Measurements from ENCODE around the gene MAP3K6.

MAP3K6 gene

GRCh38 chr1:27394282-27394658 is 27.5 kb upstream of the MAP3K6 start:
- Histone ChIP-seq H3K79me1 (ENCODE audit: low read length) (peaks cover 4% of the 10 kb centered on the region), H3K4ac (ENCODE audit: low read depth, low read length) (no peak overlapping the region), H3K27me3 (ENCODE audit: insufficient read depth, low read length, poor library complexity) (no peaks in the 10 kb centered on the region), H3K18ac (ENCODE audit: low read length) (no peak overlapping the region), H3K4me2 (ENCODE audit: low read length) (no peak overlapping the region), H3K36me3 (ENCODE audit: control insufficient read depth, insufficient read depth, low read length) (no peaks in the 10 kb centered on the region), H3K79me2 (ENCODE audit: control insufficient read depth, insufficient read depth, low read length) (no peaks in the 10 kb centered on the region), H2BK120ac (ENCODE audit: low read depth, low read length) (no peak overlapping the region), H4K5ac (ENCODE audit: low read length) (no peak overlapping the region), H3K23ac (ENCODE audit: low read length) (no peak overlapping the region), H2AK5ac (ENCODE audit: low read length) (no peak overlapping the region), H4K8ac (ENCODE audit: low read depth, low read length) (no peak overlapping the region), H3K27ac (ENCODE audit: low read depth, low read length) (no peak overlapping the region), H3K56ac (ENCODE audit: low read length) (no peak overlapping the region), H3K4me1 (ENCODE audit: control insufficient read depth, low read depth, low read length) (peaks cover 2% of the 10 kb centered on the region), H2BK5ac (ENCODE audit: low read length) (no peak overlapping the region), H3K9ac (ENCODE audit: low read length) (no peak overlapping the region), H3K4me3 (ENCODE audit: low read length) (no peak overlapping the region), H2BK15ac (replicated peaks; ENCODE audit: low read depth) (no peak overlapping the region)
- no CpG with 5 or more reads among the region's 9 CpGs for WGBS (ENCODE audit: extremely low coverage, insufficient coverage, low lambda C conversion rate)
- no peak for DNase-seq

- no peak overlapping the region for H2BK15ac ChIP-seq (replicated peaks; ENCODE audit: low read depth)
- H2BK120ac ChIP-seq (ENCODE audit: low read depth, low read length) = no peak overlapping the region
- no peak for DNase-seq
- no peaks in the 10 kb centered on the region for H3K79me2 ChIP-seq (ENCODE audit: control insufficient read depth, insufficient read depth, low read length)
- no peak overlapping the region for H4K8ac ChIP-seq (ENCODE audit: low read depth, low read length)
- H3K18ac ChIP-seq (ENCODE audit: low read length) = no peak overlapping the region
- no peak overlapping the region for H2BK5ac ChIP-seq (ENCODE audit: low read length)
- WGBS (ENCODE audit: extremely low coverage, insufficient coverage, low lambda C conversion rate) = no CpG with 5 or more reads among the region's 18 CpGs
- H3K4me3 ChIP-seq (ENCODE audit: low read length) = no peak overlapping the region
- peaks cover 4% of the 10 kb centered on the region for H3K79me1 ChIP-seq (ENCODE audit: low read length)
- H3K27ac ChIP-seq (ENCODE audit: low read depth, low read length) = no peak overlapping the region
- no peak overlapping the region for H3K4me2 ChIP-seq (ENCODE audit: low read length)
- H3K56ac ChIP-seq (ENCODE audit: low read length) = peak overlapping the region; percentile 25
- H4K5ac ChIP-seq (ENCODE audit: low read length) = no peak overlapping the region
- no peak overlapping the region for H3K4ac ChIP-seq (ENCODE audit: low read depth, low read length)
- H3K27me3 ChIP-seq (ENCODE audit: insufficient read depth, low read length, poor library complexity) = no peaks in the 10 kb centered on the region
- no peak overlapping the region for H3K23ac ChIP-seq (ENCODE audit: low read length)
- peaks cover 2% of the 10 kb centered on the region for H3K4me1 ChIP-seq (ENCODE audit: control insufficient read depth, low read depth, low read length)
- H2AK5ac ChIP-seq (ENCODE audit: low read length) = no peak overlapping the region
- H3K9ac ChIP-seq (ENCODE audit: low read length) = peak overlapping the region; percentile 82
- no peaks in the 10 kb centered on the region for H3K36me3 ChIP-seq (ENCODE audit: control insufficient read depth, insufficient read depth, low read length)
Observed at GRCh38 chr1:27393641-27394281, 27.0 kb upstream of the MAP3K6 start.

GRCh38 chr1:27392778-27393635 is 26.2 kb upstream of the MAP3K6 start:
- Histone ChIP-seq H4K5ac (ENCODE audit: low read length) (no peak overlapping the region), H4K8ac (ENCODE audit: low read depth, low read length) (no peak overlapping the region), H3K27me3 (ENCODE audit: insufficient read depth, low read length, poor library complexity) (no peaks in the 10 kb centered on the region), H3K9ac (ENCODE audit: low read length) (peak overlapping the region; percentile 82), H3K18ac (ENCODE audit: low read length) (peak overlapping the region; percentile 84), H3K4me2 (ENCODE audit: low read length) (peak overlapping the region; percentile 88), H3K79me1 (ENCODE audit: low read length) (peaks cover 4% of the 10 kb centered on the region), H2AK5ac (ENCODE audit: low read length) (peak overlapping the region; percentile 58), H3K36me3 (ENCODE audit: control insufficient read depth, insufficient read depth, low read length) (no peaks in the 10 kb centered on the region), H2BK120ac (ENCODE audit: low read depth, low read length) (no peak overlapping the region), H3K4ac (ENCODE audit: low read depth, low read length) (peak overlapping the region; percentile 61), H2BK15ac (replicated peaks; ENCODE audit: low read depth) (no peak overlapping the region), H3K4me3 (ENCODE audit: low read length) (peak overlapping the region; percentile 70), H3K27ac (ENCODE audit: low read depth, low read length) (no peak overlapping the region), H3K79me2 (ENCODE audit: control insufficient read depth, insufficient read depth, low read length) (no peaks in the 10 kb centered on the region), H3K23ac (ENCODE audit: low read length) (no peak overlapping the region), H3K4me1 (ENCODE audit: control insufficient read depth, low read depth, low read length) (peaks cover 2% of the 10 kb centered on the region), H3K56ac (ENCODE audit: low read length) (peak overlapping the region; percentile 90), H2BK5ac (ENCODE audit: low read length) (no peak overlapping the region)
- whole genome bisulfite sequencing (ENCODE audit: extremely low coverage, insufficient coverage, low lambda C conversion rate) = no CpG with 5 or more reads among the region's 30 CpGs
- DNase-seq = peak; percentile 42

- peak within 1 kb of the TSS; percentile 58 for H2AK5ac ChIP-seq (ENCODE audit: low read length)
- no CpG with 5 or more reads among the region's 69 CpGs for WGBS (ENCODE audit: extremely low coverage, insufficient coverage, low lambda C conversion rate)
- H2BK5ac ChIP-seq (ENCODE audit: low read length) = no peak within 1 kb of the TSS
- no peak within 1 kb of the TSS for H3K23ac ChIP-seq (ENCODE audit: low read length)
- no peaks in the 10 kb centered on the region for H3K79me2 ChIP-seq (ENCODE audit: control insufficient read depth, insufficient read depth, low read length)
- H3K27ac ChIP-seq (ENCODE audit: low read depth, low read length) = no peak within 1 kb of the TSS
- H3K9ac ChIP-seq (ENCODE audit: low read length) = peak within 1 kb of the TSS; percentile 82
- no peaks in the 10 kb centered on the region for H3K27me3 ChIP-seq (ENCODE audit: insufficient read depth, low read length, poor library complexity)
- H3K79me1 ChIP-seq (ENCODE audit: low read length) = peaks cover 4% of the 10 kb centered on the region
- peak within 1 kb of the TSS; percentile 90 for H3K56ac ChIP-seq (ENCODE audit: low read length)
- H3K4ac ChIP-seq (ENCODE audit: low read depth, low read length) = peak within 1 kb of the TSS; percentile 61
- peak within 1 kb of the TSS; percentile 70 for H3K4me3 ChIP-seq (ENCODE audit: low read length)
- DNase-seq = peak; percentile 95
- H3K18ac ChIP-seq (ENCODE audit: low read length) = peak within 1 kb of the TSS; percentile 84
- no peak within 1 kb of the TSS for H2BK120ac ChIP-seq (ENCODE audit: low read depth, low read length)
- H3K4me2 ChIP-seq (ENCODE audit: low read length) = peak within 1 kb of the TSS; percentile 88
- no peak within 1 kb of the TSS for H4K5ac ChIP-seq (ENCODE audit: low read length)
- H3K36me3 ChIP-seq (ENCODE audit: control insufficient read depth, insufficient read depth, low read length) = no peaks in the 10 kb centered on the region
- H2BK15ac ChIP-seq (replicated peaks; ENCODE audit: low read depth) = no peak within 1 kb of the TSS
- H4K8ac ChIP-seq (ENCODE audit: low read depth, low read length) = no peak within 1 kb of the TSS
- peaks cover 2% of the 10 kb centered on the region for H3K4me1 ChIP-seq (ENCODE audit: control insufficient read depth, low read depth, low read length)
Observed at GRCh38 chr1:27392096-27392777, 25.5 kb upstream of the MAP3K6 start, which contains the start of gene GPR3. GPR3 (plus strand) TSS chr1:27392622; CDS start chr1:27393799, 1,177 bp downstream.

GRCh38 chr1:27391511-27392095 is 24.8 kb upstream of the MAP3K6 start:
- H3K23ac ChIP-seq (ENCODE audit: low read length) = no peak overlapping the region
- H2BK15ac ChIP-seq (replicated peaks; ENCODE audit: low read depth) = no peak overlapping the region
- no peak overlapping the region for H3K18ac ChIP-seq (ENCODE audit: low read length)
- peaks cover 4% of the 10 kb centered on the region for H3K79me1 ChIP-seq (ENCODE audit: low read length)
- peak; percentile 82 for DNase-seq
- no peak overlapping the region for H4K5ac ChIP-seq (ENCODE audit: low read length)
- no peak overlapping the region for H4K8ac ChIP-seq (ENCODE audit: low read depth, low read length)
- H2BK5ac ChIP-seq (ENCODE audit: low read length) = no peak overlapping the region
- no CpG with 5 or more reads among the region's 13 CpGs for WGBS (ENCODE audit: extremely low coverage, insufficient coverage, low lambda C conversion rate)
- no peak overlapping the region for H2BK120ac ChIP-seq (ENCODE audit: low read depth, low read length)
- peak overlapping the region; percentile 59 for H3K9ac ChIP-seq (ENCODE audit: low read length)
- no peak overlapping the region for H2AK5ac ChIP-seq (ENCODE audit: low read length)
- no peaks in the 10 kb centered on the region for H3K79me2 ChIP-seq (ENCODE audit: control insufficient read depth, insufficient read depth, low read length)
- H3K27ac ChIP-seq (ENCODE audit: low read depth, low read length) = no peak overlapping the region
- H3K36me3 ChIP-seq (ENCODE audit: control insufficient read depth, insufficient read depth, low read length) = no peaks in the 10 kb centered on the region
- H3K4ac ChIP-seq (ENCODE audit: low read depth, low read length) = no peak overlapping the region
- H3K4me2 ChIP-seq (ENCODE audit: low read length) = peak overlapping the region; percentile 82
- H3K4me1 ChIP-seq (ENCODE audit: control insufficient read depth, low read depth, low read length) = peaks cover 2% of the 10 kb centered on the region
- no peaks in the 10 kb centered on the region for H3K27me3 ChIP-seq (ENCODE audit: insufficient read depth, low read length, poor library complexity)
- H3K4me3 ChIP-seq (ENCODE audit: low read length) = peak overlapping the region; percentile 30
- H3K56ac ChIP-seq (ENCODE audit: low read length) = peak overlapping the region; percentile 88

Data from mesendoderm (in vitro differentiated cells).